Coronary artery (tissue), 2 donors: ENCODE results near the gene DACH1.

Experiments
- DNase-seq: peaks from one replicate; pipeline ENCODE4 v3.0.0-alpha.2; 2017; ENCODE audit warnings: low spot score
- H3K27ac ChIP-seq, 2 donors: fragments of 200-600 bp; sonication (generic); one replicate each; pipeline ENCODE4 v1.5.1; 2016 to 2019
- H3K4me3 ChIP-seq: fragments of 200-600 bp; sonication (generic); 2 replicates; pipeline ENCODE4 v1.5.1; 2016; ENCODE audit warnings: mild to moderate bottlenecking, moderate library complexity
- TF ChIP-seq, protein P1 (sequence below): fragments of 200-600 bp; sonication (generic); IDR thresholded peaks from one replicate; pipeline ENCODE4 v1.5.1; 2019; ENCODE audit warnings: antibody characterized with exemption

DACH1 gene

DNA sequence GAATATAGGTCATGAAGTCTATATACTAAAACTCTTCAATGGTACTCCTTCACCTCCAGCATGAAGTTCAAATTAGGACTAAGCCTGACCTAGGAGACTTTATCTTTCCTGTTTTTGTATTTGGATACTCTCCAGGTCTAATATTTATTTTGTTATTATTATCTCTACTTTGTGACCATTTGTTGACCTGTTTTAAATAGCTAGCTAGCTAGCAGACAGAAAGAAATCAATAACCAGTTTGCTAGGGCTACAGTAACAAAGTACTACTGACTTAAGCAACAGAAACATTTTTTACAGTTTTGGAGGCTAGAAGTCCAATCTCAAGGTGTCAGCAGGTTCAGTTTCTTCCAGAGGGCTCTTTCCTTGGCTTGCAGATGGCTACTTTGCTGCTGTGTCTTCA is 15.1 kb upstream of the DACH1 start:
- TF ChIP-seq, protein P1, sequence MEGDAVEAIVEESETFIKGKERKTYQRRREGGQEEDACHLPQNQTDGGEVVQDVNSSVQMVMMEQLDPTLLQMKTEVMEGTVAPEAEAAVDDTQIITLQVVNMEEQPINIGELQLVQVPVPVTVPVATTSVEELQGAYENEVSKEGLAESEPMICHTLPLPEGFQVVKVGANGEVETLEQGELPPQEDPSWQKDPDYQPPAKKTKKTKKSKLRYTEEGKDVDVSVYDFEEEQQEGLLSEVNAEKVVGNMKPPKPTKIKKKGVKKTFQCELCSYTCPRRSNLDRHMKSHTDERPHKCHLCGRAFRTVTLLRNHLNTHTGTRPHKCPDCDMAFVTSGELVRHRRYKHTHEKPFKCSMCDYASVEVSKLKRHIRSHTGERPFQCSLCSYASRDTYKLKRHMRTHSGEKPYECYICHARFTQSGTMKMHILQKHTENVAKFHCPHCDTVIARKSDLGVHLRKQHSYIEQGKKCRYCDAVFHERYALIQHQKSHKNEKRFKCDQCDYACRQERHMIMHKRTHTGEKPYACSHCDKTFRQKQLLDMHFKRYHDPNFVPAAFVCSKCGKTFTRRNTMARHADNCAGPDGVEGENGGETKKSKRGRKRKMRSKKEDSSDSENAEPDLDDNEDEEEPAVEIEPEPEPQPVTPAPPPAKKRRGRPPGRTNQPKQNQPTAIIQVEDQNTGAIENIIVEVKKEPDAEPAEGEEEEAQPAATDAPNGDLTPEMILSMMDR: no peak
- no peak overlapping the region for H3K4me3 ChIP-seq
- no peak overlapping the region for H3K27ac ChIP-seq
- no peak for DNase-seq

DNA sequence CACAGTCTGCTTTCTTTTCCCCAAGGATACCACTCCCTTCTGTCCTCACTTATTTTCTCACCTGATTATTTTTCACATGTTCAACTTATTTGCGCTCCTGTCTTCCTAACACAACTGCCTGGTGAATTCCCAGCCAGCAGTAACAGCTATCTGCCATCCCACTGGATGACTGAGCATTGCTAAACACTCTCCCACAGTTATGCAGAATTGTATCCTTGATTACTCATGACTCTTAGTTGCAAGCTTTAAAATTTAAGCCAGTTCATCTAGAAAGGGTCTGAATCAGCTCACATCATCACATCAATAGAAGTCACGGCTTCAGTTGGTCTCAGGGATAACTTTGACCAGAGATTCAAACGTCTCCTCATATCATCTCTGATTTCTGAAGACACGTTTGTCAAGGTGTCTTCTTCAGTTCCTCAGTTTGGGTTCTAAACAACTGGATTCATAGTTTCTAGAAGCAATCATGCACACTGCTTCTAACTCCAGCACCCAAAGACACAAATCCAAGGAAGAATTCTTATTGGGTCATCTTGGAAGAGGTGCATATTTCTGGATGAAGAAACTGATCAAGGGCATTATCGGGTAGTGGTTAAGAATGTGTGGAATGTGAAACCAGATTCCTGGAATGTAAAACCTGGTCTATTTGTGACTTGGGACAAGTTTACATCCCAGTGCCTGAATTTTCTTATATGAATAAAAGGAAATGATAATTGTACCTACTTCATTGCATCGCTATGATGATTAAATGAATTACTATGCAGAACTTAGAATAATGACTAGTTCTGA is 13.9 kb upstream of the DACH1 start:
- no peak overlapping the region for H3K27ac ChIP-seq
- H3K4me3 ChIP-seq: no peak overlapping the region
- no peak for DNase-seq
- TF ChIP-seq, protein P1: no peak

DNA sequence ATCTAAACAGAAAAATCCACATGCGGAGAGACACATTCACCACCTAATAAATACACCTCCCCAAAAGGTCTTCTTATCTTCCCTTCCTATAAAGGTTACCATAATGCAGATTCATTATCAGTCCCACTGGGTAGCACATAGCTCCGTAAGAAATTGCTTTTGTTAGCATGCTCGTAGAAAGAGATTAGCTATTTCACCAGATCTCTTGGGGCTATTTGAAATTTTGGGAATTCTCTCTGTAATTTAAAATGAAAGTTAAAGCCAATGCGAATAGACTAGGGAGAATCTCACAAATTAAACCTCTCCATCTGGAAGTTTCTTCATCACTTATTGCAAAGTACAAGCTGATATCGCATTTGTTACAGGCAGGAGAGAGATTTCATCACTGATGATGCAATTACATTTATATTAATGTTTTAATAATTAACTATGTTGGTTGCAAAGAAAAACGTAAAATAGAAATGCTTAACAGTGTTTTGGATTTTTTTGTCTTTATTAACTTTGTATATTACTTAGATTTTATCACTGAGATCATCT is 12.9 kb upstream of the DACH1 start:
- no peak for DNase-seq
- TF ChIP-seq, protein P1: no peak
- Histone ChIP-seq H3K27ac (no peak overlapping the region), H3K4me3 (no peak overlapping the region)

DNA sequence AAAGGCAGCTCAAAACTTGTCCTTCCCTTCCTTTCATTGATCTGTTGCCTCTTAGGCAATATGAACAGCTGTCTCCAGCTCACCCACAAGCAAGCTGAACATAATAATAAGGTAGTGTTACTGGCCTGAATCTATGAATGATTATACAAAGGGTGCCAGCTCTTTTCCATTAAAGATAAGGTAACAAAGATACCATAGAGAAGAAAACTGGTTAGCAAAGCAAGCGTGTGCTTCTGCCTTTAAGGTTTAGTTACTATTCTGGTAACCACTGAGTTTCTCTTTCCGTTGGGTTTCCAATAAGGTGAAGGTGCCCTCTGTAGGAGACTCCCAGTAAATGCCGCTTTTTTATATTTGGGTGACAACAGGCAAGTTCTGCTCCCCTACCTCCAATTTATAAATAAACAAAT is 12.1 kb upstream of the DACH1 start:
- TF ChIP-seq, protein P1: no peak
- no peak overlapping the region for H3K4me3 ChIP-seq
- DNase-seq: no peak
- no peak overlapping the region for H3K27ac ChIP-seq

DNA sequence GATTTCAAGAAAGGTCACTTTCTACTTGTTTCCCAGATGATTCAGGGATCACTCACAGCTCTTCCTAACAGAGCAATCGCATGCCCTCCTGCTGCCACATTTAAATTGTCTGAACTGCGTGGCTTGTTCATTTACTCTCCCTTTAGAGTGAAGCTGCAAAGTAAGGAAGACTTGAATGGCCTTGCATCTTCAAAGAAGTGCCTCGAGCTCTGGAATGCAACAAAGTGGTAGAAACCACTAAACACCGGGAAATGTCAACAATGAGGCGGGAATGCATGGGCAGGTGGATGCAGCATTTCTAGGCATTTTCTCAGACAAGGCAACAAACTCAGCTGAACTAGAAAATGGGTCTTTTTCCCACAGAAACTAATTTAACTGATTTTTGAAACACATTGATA is 10.3 kb upstream of the DACH1 start:
- TF ChIP-seq, protein P1: no peak
- no peak overlapping the region for H3K27ac ChIP-seq
- DNase-seq: no peak
- H3K4me3 ChIP-seq: no peak overlapping the region

DNA sequence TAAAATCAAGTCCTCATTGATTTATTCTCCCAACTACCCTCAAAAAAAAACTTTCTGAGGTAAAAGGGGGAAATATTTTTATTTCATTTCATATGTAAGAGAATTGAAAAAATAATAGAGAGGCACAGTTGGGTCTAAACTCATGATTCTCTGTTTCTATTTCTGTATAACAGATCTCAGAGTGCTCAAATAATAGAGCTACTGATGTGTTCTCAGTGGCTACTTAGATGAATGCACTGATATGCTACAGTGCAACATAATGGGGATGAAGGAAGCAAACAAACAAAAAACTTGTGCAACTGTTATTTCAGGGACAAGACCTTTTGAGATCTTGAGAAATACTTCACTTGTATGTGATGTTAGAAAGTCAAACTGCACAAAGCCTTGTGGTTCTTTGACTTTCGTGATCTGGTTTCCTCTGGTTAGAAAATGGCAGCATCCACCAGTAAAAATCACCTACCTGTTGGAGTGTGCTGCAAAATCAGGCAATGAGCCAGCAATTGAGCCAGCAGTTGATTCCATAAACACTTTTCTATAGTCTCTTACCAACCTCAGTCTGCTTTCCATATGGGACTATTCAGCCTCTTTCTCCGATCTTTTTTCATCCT is 9.7 kb upstream of the DACH1 start:
- no peak overlapping the region for H3K27ac ChIP-seq

More for the DNA sequence above, 9.7 kb upstream of the DACH1 start:
- no peak for DNase-seq
- H3K4me3 ChIP-seq: no peak overlapping the region
- TF ChIP-seq, protein P1: no peak
